Ishikawa (cell line): Measurements from ENCODE around the gene RIN1.

Source experiments
- CEBPB ChIP-seq: IDR thresholded peaks from 2 replicates; pipeline ENCODE4 v1.6.1; 2012
- CREB1 ChIP-seq: IDR thresholded peaks from 2 replicates; pipeline ENCODE4 v1.6.1; 2012; ENCODE audit warnings: low read depth
- EGR1 ChIP-seq: IDR thresholded peaks from 2 replicates; pipeline ENCODE4 v1.6.1; 2012
- EP300 ChIP-seq: IDR thresholded peaks from 2 replicates; pipeline ENCODE4 v1.6.1; 2012; ENCODE audit warnings: borderline replicate concordance
- FOXM1 ChIP-seq: IDR thresholded peaks from 2 replicates; pipeline ENCODE4 v1.6.1; 2012; ENCODE audit warnings: low read depth, borderline replicate concordance
- MAX ChIP-seq: IDR thresholded peaks from 2 replicates; pipeline ENCODE4 v1.6.1; 2012
- NFIC ChIP-seq: IDR thresholded peaks from 2 replicates; pipeline ENCODE4 v1.6.1; 2012
- RAD21 ChIP-seq: IDR thresholded peaks from 2 replicates; pipeline ENCODE4 v1.6.1; 2012; ENCODE audit warnings: low read depth
- TAF1 ChIP-seq: IDR thresholded peaks from 2 replicates; pipeline ENCODE4 v1.6.1; 2012; ENCODE audit warnings: low read depth, mild to moderate bottlenecking
- TCF12 ChIP-seq: IDR thresholded peaks from 2 replicates; pipeline ENCODE4 v1.6.1; 2012; ENCODE audit warnings: low read depth
- TEAD4 ChIP-seq: IDR thresholded peaks from 2 replicates; pipeline ENCODE4 v1.6.1; 2012
- USF1 ChIP-seq: IDR thresholded peaks from 2 replicates; pipeline ENCODE4 v1.6.1; 2012
- YY1 ChIP-seq: IDR thresholded peaks from 2 replicates; pipeline ENCODE4 v1.6.1; 2012; ENCODE audit warnings: low read depth
- ZBTB7A ChIP-seq: IDR thresholded peaks from 2 replicates; pipeline ENCODE4 v1.6.1; 2012; ENCODE audit warnings: low read depth
- TF ChIP-seq, protein P1 (sequence below): IDR thresholded peaks from 2 replicates; pipeline ENCODE4 v1.6.1; 2012; ENCODE audit warnings: low read depth, mild to moderate bottlenecking

RIN1 gene

DNA sequence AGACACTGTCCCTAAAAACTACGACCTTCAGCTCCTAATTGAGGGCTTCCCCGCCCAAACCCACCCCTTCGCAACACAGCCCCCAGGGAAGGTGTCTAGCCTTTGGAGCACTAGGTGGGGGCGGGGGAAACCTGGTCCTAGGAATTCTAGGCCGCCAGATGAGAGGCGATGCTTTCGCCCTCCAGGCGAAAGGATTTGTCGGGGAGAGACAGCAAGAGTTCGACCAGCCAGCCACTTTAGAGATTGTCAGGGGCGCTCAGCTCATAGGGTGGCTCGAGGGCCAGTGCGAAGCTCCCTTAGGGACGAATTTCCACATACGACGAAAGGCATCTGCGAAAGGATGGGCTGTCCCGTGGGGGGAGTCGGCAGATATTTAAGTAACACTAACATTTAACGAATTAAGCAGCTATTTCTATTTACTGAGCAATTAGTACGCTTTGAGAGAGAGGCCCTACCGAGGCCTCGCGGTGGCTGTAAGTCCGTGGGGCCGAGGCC, 24.7 kb downstream of the RIN1 start:
- TF ChIP-seq RAD21 (no peak), CREB1 (no peak), TCF12 (no peak), TAF1 (no peak), ZBTB7A (no peak), CEBPB (no peak), NFIC (no peak), FOXM1 (no peak), MAX (no peak; the same call in 1 of the 2 replicates), EGR1 (no peak), YY1 (no peak), EP300 (no peak), TEAD4 (no peak), USF1 (no peak)
- TF ChIP-seq, protein P1, sequence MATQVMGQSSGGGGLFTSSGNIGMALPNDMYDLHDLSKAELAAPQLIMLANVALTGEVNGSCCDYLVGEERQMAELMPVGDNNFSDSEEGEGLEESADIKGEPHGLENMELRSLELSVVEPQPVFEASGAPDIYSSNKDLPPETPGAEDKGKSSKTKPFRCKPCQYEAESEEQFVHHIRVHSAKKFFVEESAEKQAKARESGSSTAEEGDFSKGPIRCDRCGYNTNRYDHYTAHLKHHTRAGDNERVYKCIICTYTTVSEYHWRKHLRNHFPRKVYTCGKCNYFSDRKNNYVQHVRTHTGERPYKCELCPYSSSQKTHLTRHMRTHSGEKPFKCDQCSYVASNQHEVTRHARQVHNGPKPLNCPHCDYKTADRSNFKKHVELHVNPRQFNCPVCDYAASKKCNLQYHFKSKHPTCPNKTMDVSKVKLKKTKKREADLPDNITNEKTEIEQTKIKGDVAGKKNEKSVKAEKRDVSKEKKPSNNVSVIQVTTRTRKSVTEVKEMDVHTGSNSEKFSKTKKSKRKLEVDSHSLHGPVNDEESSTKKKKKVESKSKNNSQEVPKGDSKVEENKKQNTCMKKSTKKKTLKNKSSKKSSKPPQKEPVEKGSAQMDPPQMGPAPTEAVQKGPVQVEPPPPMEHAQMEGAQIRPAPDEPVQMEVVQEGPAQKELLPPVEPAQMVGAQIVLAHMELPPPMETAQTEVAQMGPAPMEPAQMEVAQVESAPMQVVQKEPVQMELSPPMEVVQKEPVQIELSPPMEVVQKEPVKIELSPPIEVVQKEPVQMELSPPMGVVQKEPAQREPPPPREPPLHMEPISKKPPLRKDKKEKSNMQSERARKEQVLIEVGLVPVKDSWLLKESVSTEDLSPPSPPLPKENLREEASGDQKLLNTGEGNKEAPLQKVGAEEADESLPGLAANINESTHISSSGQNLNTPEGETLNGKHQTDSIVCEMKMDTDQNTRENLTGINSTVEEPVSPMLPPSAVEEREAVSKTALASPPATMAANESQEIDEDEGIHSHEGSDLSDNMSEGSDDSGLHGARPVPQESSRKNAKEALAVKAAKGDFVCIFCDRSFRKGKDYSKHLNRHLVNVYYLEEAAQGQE, result no peak

- TF ChIP-seq TAF1 (no peak), EP300 (no peak), NFIC (no peak), EGR1 (no peak), FOXM1 (no peak), TEAD4 (no peak), MAX (no peak), USF1 (no peak), TCF12 (no peak), ZBTB7A (no peak), RAD21 (no peak), CEBPB (no peak), CREB1 (no peak)
- TF ChIP-seq, protein P1, result no peak
Measured at GRCh38 chr11:66310324-66310723, 25.9 kb downstream of the RIN1 start.

- TF ChIP-seq ZBTB7A, result no peak
- TF ChIP-seq MAX, result no peak
- TF ChIP-seq USF1, result no peak
- no peak for TF ChIP-seq EGR1
- no peak for TF ChIP-seq CREB1
- TF ChIP-seq TCF12, result no peak
- no peak for TF ChIP-seq FOXM1
- no peak for TF ChIP-seq CEBPB
- no peak for TF ChIP-seq EP300
Measured at GRCh38 chr11:66309475-66309874, 26.8 kb downstream of the RIN1 start.

DNA sequence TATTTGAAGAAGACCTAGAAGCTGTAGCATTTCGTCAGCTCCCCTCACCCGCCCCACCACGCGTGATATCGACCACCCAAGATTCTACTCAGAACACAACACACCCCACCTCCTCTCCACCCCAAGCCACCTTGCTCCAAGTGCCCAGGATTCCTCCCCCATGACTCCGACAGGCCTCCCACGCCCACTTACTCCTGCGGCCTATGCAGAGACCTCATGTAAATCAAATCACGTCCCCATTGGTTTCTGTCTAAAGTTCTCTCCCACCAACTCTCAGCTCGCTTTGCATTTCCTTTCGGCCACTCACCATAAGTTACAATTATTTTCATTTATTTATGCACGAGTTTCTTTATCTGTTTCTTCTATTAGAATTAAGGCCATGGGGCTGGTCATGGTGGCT, 33.6 kb downstream of the RIN1 start:
- TF ChIP-seq USF1 (no peak), EGR1 (no peak), CREB1 (no peak), NFIC (no peak), MAX (no peak), TCF12 (no peak), YY1 (no peak), RAD21 (no peak), TEAD4 (no peak), FOXM1 (no peak), TAF1 (no peak), ZBTB7A (no peak), EP300 (no peak), CEBPB (no peak)
- TF ChIP-seq, protein P1, result no peak
